Head of caudate nucleus (tissue), 42 donors: ENCODE data around the gene RAB24.
"Not testable (repeated sequence)": the region's sequence is repeated elsewhere in the genome, so short reads cannot be mapped to it uniquely, and the experiment has no call there.

ENCODE experiments used
- DNase-seq, 42 donors: peaks; one replicate each; pipeline versions ENCODE4 v3.0.0 to v3.0.0-alpha.2; 2020 to 2021; ENCODE audit warnings: mixed read lengths in 7 of 42
- intact Hi-C: fragments of 100-400 bp; cut with DNase I; formaldehyde crosslinking; loops from one replicate; pipeline ENCODE4 v1.15.0; 2022

RAB24 gene

DNA sequence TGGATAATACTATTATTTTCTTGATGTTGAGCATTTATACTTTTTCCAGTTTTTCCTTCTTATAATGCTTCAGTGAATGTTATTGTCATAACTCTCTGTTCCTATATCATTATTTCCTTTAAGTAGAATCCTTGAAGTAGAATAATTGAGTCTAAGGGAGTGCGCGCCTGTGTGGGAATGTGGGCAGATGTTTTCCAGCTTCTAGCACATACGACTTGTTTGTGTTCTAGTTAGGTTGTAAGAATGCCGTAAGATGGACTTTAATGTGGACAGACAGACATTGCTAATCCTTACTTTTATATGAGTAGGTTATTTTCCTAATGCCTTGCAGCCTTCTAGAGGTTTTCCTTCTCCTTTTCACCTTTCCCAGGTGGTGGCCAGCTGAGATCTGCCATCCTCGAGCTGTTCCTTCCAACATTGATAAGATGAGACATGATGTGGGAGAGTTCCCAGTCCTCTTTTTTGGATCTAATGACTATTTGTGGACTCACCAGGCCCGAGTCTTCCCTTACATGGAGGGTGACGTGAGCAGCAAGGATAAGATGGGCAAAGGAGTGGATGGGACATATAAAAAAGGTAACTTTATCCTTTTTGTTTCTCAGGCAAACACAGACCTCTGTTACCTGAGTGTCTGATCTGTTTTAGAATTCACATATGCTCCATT, 34.2 kb downstream of the RAB24 start:
- intact Hi-C loops = no loop called here
- no peak for DNase-seq

DNA sequence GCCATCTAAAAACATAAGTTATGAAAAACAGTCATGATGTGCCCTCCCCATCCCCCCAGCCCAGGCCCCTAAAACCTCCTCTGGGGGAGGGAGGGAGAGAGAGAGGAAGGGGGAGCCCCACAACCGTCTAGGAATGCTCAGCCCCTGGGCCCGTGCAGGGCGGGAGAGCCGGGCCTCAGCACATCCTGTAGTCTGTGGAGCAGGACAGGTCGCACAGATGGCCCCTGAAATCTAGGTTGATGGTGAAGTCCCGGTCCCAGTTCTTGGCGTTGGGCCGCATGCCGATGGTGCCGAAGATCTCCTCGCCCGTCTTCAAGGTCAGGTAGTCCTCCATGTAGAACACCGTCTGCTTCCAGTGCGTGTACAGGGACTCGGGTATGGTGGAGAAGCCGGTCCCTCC, 38.1 kb downstream of the RAB24 start:
- no peak for DNase-seq
- intact Hi-C loops = no loop called here

DNA sequence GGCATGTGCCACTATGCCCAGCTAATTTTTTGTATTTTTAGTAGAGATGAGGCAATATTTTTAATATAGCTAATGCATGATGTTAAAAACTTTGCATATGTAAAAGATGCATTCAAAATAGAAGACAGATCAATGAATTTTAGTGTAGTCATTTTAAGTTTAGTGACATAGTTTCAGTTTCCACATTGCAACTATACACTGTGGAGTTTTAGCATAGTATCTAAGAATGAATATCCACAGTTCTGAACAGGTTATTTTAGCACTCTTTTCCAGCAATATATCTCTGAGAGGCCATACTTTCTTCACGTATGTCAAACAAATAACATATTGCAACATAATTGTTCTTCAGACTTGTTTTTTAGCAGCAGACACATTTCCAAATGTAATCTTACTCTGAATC, 39.3 kb downstream of the RAB24 start:
- intact Hi-C loops = no loop called here
- no peak for DNase-seq

DNA sequence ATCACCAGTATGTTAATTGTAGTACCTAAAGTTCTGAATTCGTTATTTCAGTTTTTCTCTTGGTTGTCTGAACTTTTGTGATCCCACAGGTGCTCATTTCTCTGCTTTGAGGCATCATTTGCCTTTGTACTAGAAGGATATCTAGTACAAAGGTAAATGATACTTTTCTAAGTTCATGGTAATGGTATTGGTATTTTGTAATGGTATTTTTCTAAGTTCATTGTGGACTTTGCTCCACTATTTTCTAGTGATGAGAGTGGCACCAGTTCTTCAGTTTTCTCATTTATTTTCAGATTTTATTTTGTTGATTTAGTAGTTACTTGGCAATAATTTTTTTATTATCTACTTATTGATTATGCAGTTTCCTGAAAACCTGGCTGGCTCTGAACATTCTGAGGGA, 42.0 kb downstream of the RAB24 start:
- intact Hi-C loops = no loop called here
- no peak for DNase-seq

DNA sequence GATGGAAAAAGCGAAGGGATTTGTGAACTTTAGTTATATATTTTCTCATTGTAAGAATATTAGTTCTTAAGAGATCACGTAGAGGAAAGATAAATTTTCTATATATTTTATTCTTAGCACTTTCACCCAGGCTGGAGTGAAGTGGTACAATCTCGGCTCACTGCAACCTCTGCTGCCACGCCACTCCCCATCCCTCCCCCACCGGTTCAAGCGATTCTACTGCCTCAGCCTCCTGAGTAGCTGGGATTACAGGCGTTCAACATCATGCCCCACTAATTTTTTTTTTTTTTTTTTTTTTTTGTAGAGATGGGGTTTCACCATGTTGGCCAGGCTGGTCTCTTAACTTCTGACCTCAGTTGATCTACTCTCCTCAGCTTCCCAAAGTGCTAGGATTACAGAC, 42.6 kb downstream of the RAB24 start:
- intact Hi-C loops = no loop called here
- no peak for DNase-seq

DNA sequence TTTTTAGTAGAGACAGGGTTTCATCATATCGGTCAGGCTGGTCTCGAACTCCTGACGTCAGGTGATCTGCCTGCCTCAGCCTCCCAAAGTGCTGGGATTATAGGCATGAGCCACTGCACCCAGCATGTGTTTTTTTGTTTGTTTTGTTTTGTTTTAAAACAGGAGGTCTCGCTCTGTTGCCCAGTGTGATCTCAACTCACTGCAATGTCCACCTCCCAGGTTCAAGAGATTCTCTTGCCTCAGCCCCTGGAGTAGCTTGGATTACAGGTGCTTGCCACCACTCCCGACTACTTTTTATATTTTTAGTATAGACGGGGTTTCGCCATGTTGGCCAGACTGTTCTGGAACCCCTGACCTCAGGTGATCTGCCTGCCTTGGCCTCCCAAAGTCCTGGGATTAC, 44.8 kb downstream of the RAB24 start:
- intact Hi-C loops, DNase-seq: not testable (repeated sequence)

DNA sequence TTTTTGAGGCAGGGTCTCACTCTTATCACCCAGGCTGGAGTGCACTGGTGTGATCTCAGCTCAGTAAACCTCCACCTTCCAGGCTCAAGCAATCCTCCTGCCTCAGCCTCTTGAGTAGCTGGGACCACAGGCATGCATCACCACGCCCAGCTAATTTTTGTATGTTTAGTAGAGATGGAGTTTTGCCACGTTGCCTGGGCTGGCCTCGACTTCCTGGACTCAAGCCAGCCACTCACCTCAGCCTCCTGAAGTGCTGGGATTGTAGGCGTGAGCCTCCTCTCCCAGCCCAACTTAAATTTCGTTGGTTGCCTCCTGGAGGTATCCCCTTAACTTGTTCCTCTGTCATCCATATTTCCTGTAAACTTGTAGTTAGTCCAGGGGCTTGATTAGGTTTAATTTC, 47.2 kb downstream of the RAB24 start:
- intact Hi-C loops = no loop called here
- DNase-seq = no peak

DNA sequence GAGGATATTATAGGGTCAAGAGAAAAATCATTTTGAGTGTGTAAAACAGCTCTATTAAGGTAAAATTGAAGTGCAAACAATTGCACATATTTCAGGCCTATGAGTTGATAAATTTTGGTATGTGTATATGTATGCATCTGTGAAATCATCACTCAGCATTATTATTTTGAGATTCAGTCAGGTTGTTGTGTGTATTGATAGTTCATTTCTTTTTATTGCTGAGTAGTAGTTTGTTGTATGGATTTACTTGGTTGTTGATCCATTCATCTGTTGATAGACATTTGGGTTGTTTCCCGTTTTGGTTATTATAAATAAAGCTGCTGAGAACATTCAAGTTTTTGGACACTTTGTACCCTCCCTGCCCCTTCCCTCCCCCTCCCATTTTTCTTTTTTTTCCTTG, 50.3 kb downstream of the RAB24 start:
- intact Hi-C loops = no loop called here
- no peak for DNase-seq
